Measurements from ENCODE around the gene STX17. TPM values are rescaled to one million over a fixed set of nuclear protein-coding genes. Genes with fewer than 3 reads are reported as not detected.

Gene STX17
- total RNA-seq, 1 experiment from 2014 or later, result 21.4 TPM

- Histone ChIP-seq H3K9ac (ENCODE audit: low read length) (no peak overlapping the region), H3K27ac (ENCODE audit: low read length) (no peak overlapping the region), H2AFZ (ENCODE audit: low read length) (no peak overlapping the region), H3K36me3 (ENCODE audit: insufficient read depth, low read length) (0 out of 2 replicates have a peak, but pooled peaks cover 9% of the 10 kb centered on the region), H4K20me1 (ENCODE audit: insufficient read depth, low read depth, low read length) (0 out of 2 replicates have a peak, but pooled peaks cover 3% of the 10 kb centered on the region), H3K4me3 (ENCODE audit: low read length) (no peak overlapping the region), H3K79me2 (ENCODE audit: low read length) (peaks cover 34% of the 10 kb centered on the region), H3K27me3 (ENCODE audit: low read length) (no peaks in the 10 kb centered on the region), H3K9me3 (ENCODE audit: low read length) (no peaks in the 10 kb centered on the region), H3K4me1 (ENCODE audit: low read length) (peaks cover 27% of the 10 kb centered on the region), H3K4me2 (ENCODE audit: low read depth, low read length, poor library complexity, severe bottlenecking) (no peak overlapping the region), H3K9me2 (replicated peaks; ENCODE audit: insufficient read depth, low read length) (no peaks in the 10 kb centered on the region)
- no peak for DNase-seq
Measured at GRCh38 chr9:99911600-99911999, 5.1 kb downstream of the STX17 start.

- H3K36me3 ChIP-seq (ENCODE audit: insufficient read depth, low read length), result peaks cover 16% of the 10 kb centered on the region; the same call in 1 of the 2 replicates
- no peak overlapping the region for H3K4me2 ChIP-seq (ENCODE audit: low read depth, low read length, poor library complexity, severe bottlenecking)
Measured at GRCh38 chr9:99916650-99917049, 10.2 kb downstream of the STX17 start.

GRCh38 chr9:99918134-99918533 is 11.7 kb downstream of the STX17 start:
- Histone ChIP-seq H3K36me3 (ENCODE audit: insufficient read depth, low read length) (peaks cover 30% of the 10 kb centered on the region; the same call in 1 of the 2 replicates), H3K9me2 (replicated peaks; ENCODE audit: insufficient read depth, low read length) (no peaks in the 10 kb centered on the region), H3K4me3 (ENCODE audit: low read length) (no peak overlapping the region), H3K79me2 (ENCODE audit: low read length) (peaks cover 22% of the 10 kb centered on the region), H3K27me3 (ENCODE audit: low read length) (no peaks in the 10 kb centered on the region), H3K9ac (ENCODE audit: low read length) (no peak overlapping the region), H3K9me3 (ENCODE audit: low read length) (no peaks in the 10 kb centered on the region), H2AFZ (ENCODE audit: low read length) (no peak overlapping the region), H3K4me1 (ENCODE audit: low read length) (peaks cover 1% of the 10 kb centered on the region), H3K27ac (ENCODE audit: low read length) (no peak overlapping the region), H4K20me1 (ENCODE audit: insufficient read depth, low read depth, low read length) (no peaks in the 10 kb centered on the region), H3K4me2 (ENCODE audit: low read depth, low read length, poor library complexity, severe bottlenecking) (no peak overlapping the region)
- DNase-seq, result no peak

More at GRCh38 chr9:99916650-99917049, 10.2 kb downstream of the STX17 start:
- peaks cover 16% of the 10 kb centered on the region for H3K4me1 ChIP-seq (ENCODE audit: low read length)
- H3K27me3 ChIP-seq (ENCODE audit: low read length), result no peaks in the 10 kb centered on the region
- no peak overlapping the region for H2AFZ ChIP-seq (ENCODE audit: low read length)
- no peak overlapping the region for H3K9ac ChIP-seq (ENCODE audit: low read length)
- no peaks in the 10 kb centered on the region for H4K20me1 ChIP-seq (ENCODE audit: insufficient read depth, low read depth, low read length)
- H3K4me3 ChIP-seq (ENCODE audit: low read length), result no peak overlapping the region
- H3K9me2 ChIP-seq (replicated peaks; ENCODE audit: insufficient read depth, low read length), result no peaks in the 10 kb centered on the region
- peaks cover 32% of the 10 kb centered on the region for H3K79me2 ChIP-seq (ENCODE audit: low read length)
- no peak for DNase-seq
- H3K9me3 ChIP-seq (ENCODE audit: low read length), result no peaks in the 10 kb centered on the region
- no peak overlapping the region for H3K27ac ChIP-seq (ENCODE audit: low read length)

- H3K9me3 ChIP-seq (ENCODE audit: low read length), result no peaks in the 10 kb centered on the region
- no peak overlapping the region for H3K9ac ChIP-seq (ENCODE audit: low read length)
- H2AFZ ChIP-seq (ENCODE audit: low read length), result no peak overlapping the region
- H3K9me2 ChIP-seq (replicated peaks; ENCODE audit: insufficient read depth, low read length), result no peaks in the 10 kb centered on the region
- no peak overlapping the region for H3K4me2 ChIP-seq (ENCODE audit: low read depth, low read length, poor library complexity, severe bottlenecking)
- DNase-seq, result no peak
- peaks cover 8% of the 10 kb centered on the region; the same call in 1 of the 2 replicates for H3K79me2 ChIP-seq (ENCODE audit: low read length)
- no peaks in the 10 kb centered on the region for H3K27me3 ChIP-seq (ENCODE audit: low read length)
- peaks cover 37% of the 10 kb centered on the region for H3K36me3 ChIP-seq (ENCODE audit: insufficient read depth, low read length)
- no peak overlapping the region for H3K27ac ChIP-seq (ENCODE audit: low read length)
- no peaks in the 10 kb centered on the region for H3K4me1 ChIP-seq (ENCODE audit: low read length)
- H4K20me1 ChIP-seq (ENCODE audit: insufficient read depth, low read depth, low read length), result no peaks in the 10 kb centered on the region
- no peak overlapping the region for H3K4me3 ChIP-seq (ENCODE audit: low read length)
Measured at GRCh38 chr9:99919930-99920329, 13.5 kb downstream of the STX17 start.

- DNase-seq, result peak; percentile 27
- no peak overlapping the region for H2AFZ ChIP-seq (ENCODE audit: low read length)
- H3K9me3 ChIP-seq (ENCODE audit: low read length), result no peaks in the 10 kb centered on the region
- no peaks in the 10 kb centered on the region for H3K4me1 ChIP-seq (ENCODE audit: low read length)
- no peak overlapping the region for H3K9ac ChIP-seq (ENCODE audit: low read length)
- peaks cover 8% of the 10 kb centered on the region for H3K79me2 ChIP-seq (ENCODE audit: low read length)
- no peak overlapping the region for H3K27ac ChIP-seq (ENCODE audit: low read length)
- H3K4me2 ChIP-seq (ENCODE audit: low read depth, low read length, poor library complexity, severe bottlenecking), result no peak overlapping the region
- H3K36me3 ChIP-seq (ENCODE audit: insufficient read depth, low read length), result peaks cover 41% of the 10 kb centered on the region
- no peaks in the 10 kb centered on the region for H4K20me1 ChIP-seq (ENCODE audit: insufficient read depth, low read depth, low read length)
- no peaks in the 10 kb centered on the region for H3K27me3 ChIP-seq (ENCODE audit: low read length)
- H3K4me3 ChIP-seq (ENCODE audit: low read length), result no peak overlapping the region
- H3K9me2 ChIP-seq (replicated peaks; ENCODE audit: insufficient read depth, low read length), result no peaks in the 10 kb centered on the region
Measured at GRCh38 chr9:99921875-99922710, 15.6 kb downstream of the STX17 start.

GRCh38 chr9:99922711-99923030 is 16.2 kb downstream of the STX17 start:
- Histone ChIP-seq H3K9me2 (replicated peaks; ENCODE audit: insufficient read depth, low read length) (no peaks in the 10 kb centered on the region), H3K4me1 (ENCODE audit: low read length) (no peaks in the 10 kb centered on the region), H4K20me1 (ENCODE audit: insufficient read depth, low read depth, low read length) (no peaks in the 10 kb centered on the region), H3K4me2 (ENCODE audit: low read depth, low read length, poor library complexity, severe bottlenecking) (no peak overlapping the region), H3K36me3 (ENCODE audit: insufficient read depth, low read length) (peaks cover 41% of the 10 kb centered on the region), H3K9me3 (ENCODE audit: low read length) (no peaks in the 10 kb centered on the region), H3K4me3 (ENCODE audit: low read length) (no peak overlapping the region), H2AFZ (ENCODE audit: low read length) (no peak overlapping the region), H3K27me3 (ENCODE audit: low read length) (no peaks in the 10 kb centered on the region), H3K79me2 (ENCODE audit: low read length) (peaks cover 8% of the 10 kb centered on the region), H3K9ac (ENCODE audit: low read length) (no peak overlapping the region), H3K27ac (ENCODE audit: low read length) (no peak overlapping the region)
- peak; percentile 7 for DNase-seq

GRCh38 chr9:99925541-99925940 is 19.1 kb downstream of the STX17 start:
- H3K36me3 ChIP-seq (ENCODE audit: insufficient read depth, low read length), result peaks cover 39% of the 10 kb centered on the region
- H4K20me1 ChIP-seq (ENCODE audit: insufficient read depth, low read depth, low read length), result no peaks in the 10 kb centered on the region
- H3K4me2 ChIP-seq (ENCODE audit: low read depth, low read length, poor library complexity, severe bottlenecking), result no peak overlapping the region
- H3K4me3 ChIP-seq (ENCODE audit: low read length), result no peak overlapping the region
- no peaks in the 10 kb centered on the region for H3K4me1 ChIP-seq (ENCODE audit: low read length)
- H3K9me2 ChIP-seq (replicated peaks; ENCODE audit: insufficient read depth, low read length), result no peaks in the 10 kb centered on the region
- H3K27me3 ChIP-seq (ENCODE audit: low read length), result no peaks in the 10 kb centered on the region
- no peak overlapping the region for H2AFZ ChIP-seq (ENCODE audit: low read length)
- no peak overlapping the region for H3K9ac ChIP-seq (ENCODE audit: low read length)
- H3K27ac ChIP-seq (ENCODE audit: low read length), result no peak overlapping the region
- DNase-seq, result no peak
- no peaks in the 10 kb centered on the region for H3K9me3 ChIP-seq (ENCODE audit: low read length)
- H3K79me2 ChIP-seq (ENCODE audit: low read length), result peaks cover under 1% of the 10 kb centered on the region; the same call in 1 of the 2 replicates

- Histone ChIP-seq H3K36me3 (ENCODE audit: insufficient read depth, low read length) (peaks cover 14% of the 10 kb centered on the region), H3K9ac (ENCODE audit: low read length) (no peak overlapping the region), H4K20me1 (ENCODE audit: insufficient read depth, low read depth, low read length) (no peaks in the 10 kb centered on the region), H3K4me1 (ENCODE audit: low read length) (no peaks in the 10 kb centered on the region), H3K9me3 (ENCODE audit: low read length) (no peaks in the 10 kb centered on the region), H3K4me3 (ENCODE audit: low read length) (no peak overlapping the region), H3K9me2 (replicated peaks; ENCODE audit: insufficient read depth, low read length) (no peaks in the 10 kb centered on the region), H2AFZ (ENCODE audit: low read length) (no peak overlapping the region), H3K4me2 (ENCODE audit: low read depth, low read length, poor library complexity, severe bottlenecking) (no peak overlapping the region), H3K27ac (ENCODE audit: low read length) (no peak overlapping the region), H3K27me3 (ENCODE audit: low read length) (no peaks in the 10 kb centered on the region), H3K79me2 (ENCODE audit: low read length) (no peaks in the 10 kb centered on the region; the same call in 1 of the 2 replicates)
- no peak for DNase-seq
Measured at GRCh38 chr9:99929652-99930051, 23.2 kb downstream of the STX17 start.

All from Karpas-422 (cell line).